ENCODE results near the gene MAD2L1BP.

GRCh38 chr6:43648248-43648647 lies 12.6 kb downstream of the MAD2L1BP start:
- TF ChIP-seq, protein P1, sequence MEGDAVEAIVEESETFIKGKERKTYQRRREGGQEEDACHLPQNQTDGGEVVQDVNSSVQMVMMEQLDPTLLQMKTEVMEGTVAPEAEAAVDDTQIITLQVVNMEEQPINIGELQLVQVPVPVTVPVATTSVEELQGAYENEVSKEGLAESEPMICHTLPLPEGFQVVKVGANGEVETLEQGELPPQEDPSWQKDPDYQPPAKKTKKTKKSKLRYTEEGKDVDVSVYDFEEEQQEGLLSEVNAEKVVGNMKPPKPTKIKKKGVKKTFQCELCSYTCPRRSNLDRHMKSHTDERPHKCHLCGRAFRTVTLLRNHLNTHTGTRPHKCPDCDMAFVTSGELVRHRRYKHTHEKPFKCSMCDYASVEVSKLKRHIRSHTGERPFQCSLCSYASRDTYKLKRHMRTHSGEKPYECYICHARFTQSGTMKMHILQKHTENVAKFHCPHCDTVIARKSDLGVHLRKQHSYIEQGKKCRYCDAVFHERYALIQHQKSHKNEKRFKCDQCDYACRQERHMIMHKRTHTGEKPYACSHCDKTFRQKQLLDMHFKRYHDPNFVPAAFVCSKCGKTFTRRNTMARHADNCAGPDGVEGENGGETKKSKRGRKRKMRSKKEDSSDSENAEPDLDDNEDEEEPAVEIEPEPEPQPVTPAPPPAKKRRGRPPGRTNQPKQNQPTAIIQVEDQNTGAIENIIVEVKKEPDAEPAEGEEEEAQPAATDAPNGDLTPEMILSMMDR (conservative IDR thresholded peaks at IDR 0.05; ENCODE audit: low read depth, low read length): no peak
- no peak for TF ChIP-seq EZH2 (IDR thresholded peaks at IDR 0.05; ENCODE audit: borderline replicate concordance, low read depth, low read length, poor library complexity, severe bottlenecking)
